GM19468 (cell line): ENCODE results near the gene ZDHHC23.

Experiments used
- ATAC-seq: cut with Tn5 transposase; IDR thresholded peaks from one replicate; pipeline ENCODE4 v1.9.1; 2021; ENCODE audit warnings: mild to moderate bottlenecking, moderate library complexity, moderate number of reproducible peaks; ENCODE audit not compliant: unreplicated experiment; ENCODE audit errors: extremely low read depth

ZDHHC23 gene

GRCh38 chr3:113985541-113985940 lies 37.7 kb downstream of the ZDHHC23 start:
- ATAC-seq: no peak

DNA sequence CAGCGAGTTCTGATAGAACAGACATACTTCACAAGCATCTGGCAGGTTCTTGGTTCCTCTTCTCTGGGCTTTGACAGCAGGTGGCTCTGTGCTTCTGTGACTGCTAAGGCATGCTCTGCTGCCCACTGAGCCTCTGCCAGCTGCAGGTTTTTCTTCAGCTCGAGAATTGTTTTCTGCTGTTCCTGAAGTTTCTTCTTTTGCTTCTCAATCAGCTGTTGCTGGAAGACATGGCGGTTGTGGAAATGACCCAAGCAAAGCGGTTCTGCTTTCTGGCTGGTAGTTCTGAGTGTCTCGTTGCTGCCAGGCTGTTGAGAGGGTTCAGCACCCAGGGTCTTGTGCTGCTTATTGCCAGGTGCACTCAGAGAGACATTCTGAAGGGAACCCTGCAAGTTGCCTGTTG lies 57.7 kb downstream of the ZDHHC23 start:
- ATAC-seq: peak; percentile 93

DNA sequence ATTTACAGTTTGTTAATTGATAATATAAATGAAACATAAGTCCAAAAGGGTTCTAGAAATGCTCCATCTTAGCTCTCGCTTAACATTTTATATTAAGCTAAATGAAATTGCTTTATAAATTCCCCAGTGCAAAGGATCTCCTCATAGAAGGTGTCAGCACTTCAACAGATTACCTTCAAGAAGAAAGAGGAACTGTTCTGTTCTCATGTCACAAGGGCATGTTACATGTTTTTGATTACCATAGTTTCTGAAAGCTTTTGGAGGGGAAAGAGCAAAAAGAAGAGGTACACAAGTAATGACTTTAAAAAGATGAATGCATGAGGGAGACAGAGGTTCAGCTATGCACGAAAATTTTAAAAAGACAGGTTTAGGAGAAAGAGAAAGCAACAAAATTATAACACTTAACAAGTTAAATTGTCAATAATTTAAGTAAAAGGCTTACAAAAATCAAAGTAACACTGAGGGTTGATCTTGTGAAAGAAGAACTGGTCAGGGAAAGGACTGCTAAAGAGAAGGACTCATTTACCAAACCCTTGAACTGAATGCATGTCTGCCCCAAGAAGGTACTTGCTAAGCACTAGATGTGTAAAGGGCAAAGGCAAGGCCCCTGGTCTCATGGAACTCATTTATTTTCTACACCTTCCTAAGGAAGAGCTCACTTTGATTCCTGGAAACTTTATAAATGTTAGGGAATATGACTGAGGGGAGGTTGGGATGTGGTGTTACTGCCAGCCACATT lies 63.4 kb downstream of the ZDHHC23 start:
- no peak for ATAC-seq
